IMR-90 (cell line): ENCODE measurements around the gene ABHD3. TPM values are rescaled to one million over a fixed set of nuclear protein-coding genes. Genes with fewer than 3 reads are reported as not detected.

Experiments used
- ATAC-seq: fragments of 200-7000 bp; cut with Tn5 transposase; 2 replicates; pipeline ENCODE4 v1.9.1; 2020; ENCODE audit warnings: low read depth, mild to moderate bottlenecking, moderate library complexity
- BruUV-seq: library from RNA; stranded (reverse); fragments of 400-500 nt; replicated peaks from 2 replicates; lab custom pipeline; 2021; lab: Mats Ljungman, UMichigan
- CTCF ChIA-PET: fragments of 300-600 bp; formaldehyde crosslinking; extraction: SDS; loops from one replicate; lab custom pipeline; 2021; ENCODE audit warnings: antibody characterized with exemption; lab: Yijun Ruan, JAX
- POLR2A ChIA-PET: fragments of 300-600 bp; sonication (Branson Sonifier 250); formaldehyde crosslinking; loops from one replicate; lab custom pipeline; 2022; ENCODE audit warnings: antibody characterized with exemption; ENCODE audit not compliant: unreplicated experiment; lab: Charles Lee
- DNase-seq: peaks from one replicate; pipeline ENCODE4 v3.0.0; 2013
- H2AFZ ChIP-seq: replicated peaks from 2 replicates; pipeline ENCODE3; 2013; ENCODE audit warnings: low read length, mild to moderate bottlenecking; ENCODE audit not compliant: poor library complexity
- H2AK5ac ChIP-seq: 2 replicates; pipeline ENCODE4 v1.6.1; 2013; ENCODE audit warnings: low read depth, low read length, inconsistent platforms
- H2AK9ac ChIP-seq: replicated peaks from 2 replicates; pipeline ENCODE3; 2013; ENCODE audit warnings: mild to moderate bottlenecking, low read depth, low read length, moderate library complexity; ENCODE audit not compliant: poor library complexity
- H2BK120ac ChIP-seq: 2 replicates; pipeline ENCODE4 v1.6.1; 2013; ENCODE audit warnings: low read depth, low read length, inconsistent platforms
- H2BK15ac ChIP-seq: 3 replicates; pipeline ENCODE4 v1.6.1; 2013; ENCODE audit warnings: low read depth, low read length, inconsistent platforms
- H2BK20ac ChIP-seq: 2 replicates; pipeline ENCODE4 v1.6.1; 2013; ENCODE audit warnings: low read depth, mild to moderate bottlenecking, inconsistent platforms, low read length, moderate library complexity
- H2BK5ac ChIP-seq: 2 replicates; pipeline ENCODE4 v1.6.1; 2013; ENCODE audit warnings: mild to moderate bottlenecking, low read depth, low read length, inconsistent platforms; ENCODE audit not compliant: poor library complexity, severe bottlenecking
- H3K14ac ChIP-seq: replicated peaks from 2 replicates; pipeline ENCODE4 v1.6.1; 2013; ENCODE audit warnings: low read depth, low read length, inconsistent platforms
- H3K18ac ChIP-seq: 2 replicates; pipeline ENCODE4 v1.6.1; 2013; ENCODE audit warnings: low read depth, low read length, control low read depth
- H3K23ac ChIP-seq: 2 replicates; pipeline ENCODE4 v1.6.1; 2013; ENCODE audit warnings: low read depth, low read length, inconsistent platforms
- H3K27ac ChIP-seq: 2 replicates; pipeline ENCODE4 v1.5.1; 2013; ENCODE audit warnings: mild to moderate bottlenecking, control low read depth, low read length; ENCODE audit not compliant: insufficient read depth
- H3K27me3 ChIP-seq: 2 replicates; pipeline ENCODE4 v1.6.1; 2013; ENCODE audit warnings: low read length; ENCODE audit not compliant: control insufficient read depth, insufficient read depth
- H3K36me3 ChIP-seq: 2 replicates; pipeline ENCODE4 v1.6.1; 2013; ENCODE audit warnings: low read length, mixed read lengths; ENCODE audit not compliant: control insufficient read depth, insufficient read depth
- H3K4ac ChIP-seq: 2 replicates; pipeline ENCODE4 v1.6.1; 2013; ENCODE audit warnings: low read depth, low read length, inconsistent platforms
- H3K4me1 ChIP-seq: 2 replicates; pipeline ENCODE4 v1.6.1; 2013; ENCODE audit warnings: low read length, mixed read lengths; ENCODE audit not compliant: control insufficient read depth, insufficient read depth
- H3K4me2 ChIP-seq: 2 replicates; pipeline ENCODE4 v1.6.1; 2013; ENCODE audit warnings: low read depth, mild to moderate bottlenecking, control low read depth, low read length, moderate library complexity
- H3K4me3 ChIP-seq: 2 replicates; pipeline ENCODE4 v1.5.1; 2013; ENCODE audit warnings: low read depth, mild to moderate bottlenecking, control low read depth, low read length, moderate library complexity; ENCODE audit not compliant: insufficient read depth
- H3K56ac ChIP-seq: 2 replicates; pipeline ENCODE4 v1.6.1; 2013; ENCODE audit warnings: low read length, inconsistent platforms; ENCODE audit not compliant: insufficient read depth; ENCODE audit errors: extremely low read depth
- H3K79me1 ChIP-seq, 2 experiments: 2 replicates each; pipeline ENCODE4 v1.6.1; 2013; ENCODE audit warnings: low read length in 2 of 2, inconsistent platforms in 1 of 2, low read depth in 1 of 2
- H3K9ac ChIP-seq: 2 replicates; pipeline ENCODE4 v1.6.1; 2013; ENCODE audit warnings: low read depth, low read length, control low read depth
- H3K9me1 ChIP-seq: 2 replicates; pipeline ENCODE4 v1.6.1; 2013; ENCODE audit warnings: low read length, inconsistent platforms; ENCODE audit not compliant: insufficient read depth
- H3K9me3 ChIP-seq: 2 replicates; pipeline ENCODE4 v1.6.1; 2013; ENCODE audit warnings: low read length; ENCODE audit not compliant: control insufficient read depth, insufficient read depth
- H4K20me1 ChIP-seq: 2 replicates; pipeline ENCODE4 v1.6.1; 2013; ENCODE audit warnings: low read length, inconsistent platforms; ENCODE audit not compliant: insufficient read depth
- H4K5ac ChIP-seq: 2 replicates; pipeline ENCODE4 v1.6.1; 2013; ENCODE audit warnings: mild to moderate bottlenecking, low read depth, low read length, control low read depth
- H4K8ac ChIP-seq, 2 experiments: 2 replicates each; pipeline ENCODE4 v1.6.1; 2013; ENCODE audit warnings: low read depth in 2 of 2, low read length in 2 of 2, control low read depth in 1 of 2, inconsistent platforms in 1 of 2
- H4K91ac ChIP-seq: 2 replicates; pipeline ENCODE4 v1.6.1; 2013; ENCODE audit warnings: low read depth, low read length, inconsistent platforms; ENCODE audit not compliant: insufficient read depth
- CEBPB ChIP-seq: IDR thresholded peaks from 2 replicates; pipeline ENCODE4 v1.6.1; 2012; ENCODE audit warnings: low read depth, low read length, improper control_type of control experiment
- ELK1 ChIP-seq: fragments of 150-350 bp; IDR thresholded peaks from 2 replicates; pipeline ENCODE4 v1.6.1; 2016; ENCODE audit warnings: low read depth, mild to moderate bottlenecking, low read length, moderate library complexity, borderline replicate concordance
- FOS ChIP-seq: fragments of 150-350 bp; IDR thresholded peaks from 2 replicates; pipeline ENCODE4 v1.6.1; 2016; ENCODE audit warnings: low read depth, low read length
- MAFK ChIP-seq: IDR thresholded peaks from 2 replicates; pipeline ENCODE4 v1.6.1; 2012; ENCODE audit warnings: low read depth, low read length, improper control_type of control experiment
- MAZ ChIP-seq: IDR thresholded peaks from 2 replicates; pipeline ENCODE4 v1.6.1; 2012; ENCODE audit warnings: low read depth, mild to moderate bottlenecking, low read length, improper control_type of control experiment, moderate library complexity, borderline replicate concordance
- NFE2L2 ChIP-seq: fragments of 150-350 bp; IDR thresholded peaks from 2 replicates; pipeline ENCODE4 v1.6.1; 2016; ENCODE audit warnings: low read depth, mild to moderate bottlenecking, low read length
- POLR2A ChIP-seq: IDR thresholded peaks from 2 replicates; pipeline ENCODE4 v1.6.1; 2012; ENCODE audit warnings: mild to moderate bottlenecking, low read depth, low read length
- RAD21 ChIP-seq: IDR thresholded peaks from 2 replicates; pipeline ENCODE4 v1.6.1; 2012; ENCODE audit warnings: low read length, improper control_type of control experiment
- RCOR1 ChIP-seq: IDR thresholded peaks from 2 replicates; pipeline ENCODE4 v1.6.1; 2012; ENCODE audit warnings: mild to moderate bottlenecking, low read length, improper control_type of control experiment; ENCODE audit not compliant: insufficient replicate concordance
- RFX5 ChIP-seq: IDR thresholded peaks from 2 replicates; pipeline ENCODE4 v1.8.0; 2012; ENCODE audit warnings: low read depth, mild to moderate bottlenecking, low read length, moderate library complexity
- SMC3 ChIP-seq: fragments of 150-350 bp; IDR thresholded peaks from 2 replicates; pipeline ENCODE4 v1.6.1; 2016; ENCODE audit warnings: low read depth, mild to moderate bottlenecking, antibody characterized with exemption, low read length, moderate library complexity
- WGBS, 2 experiments: methylation state at CpG; one replicate each; pipeline versions ENCODE4 v1.1.5 to v1.1.7; 2013; ENCODE audit warnings: missing lambda C conversion rate in 2 of 2; ENCODE audit not compliant: insufficient read length in 1 of 2; ENCODE audit errors: extremely low coverage in 2 of 2; 5-methylcytosine and 5-hydroxymethylcytosine counted together
- dilution Hi-C: fragments of 300-500 bp; cut with HindIII; formaldehyde crosslinking; loops from one replicate; pipeline ENCODE4 v1.14.3; 2018; ENCODE audit warnings: low sequenced_read_pairs; ENCODE audit not compliant: unreplicated experiment
- in situ Hi-C: fragments of 300-500 bp; cut with MboI; formaldehyde crosslinking; loops from 3 replicates; pipeline ENCODE4 v1.14.3; 2019; ENCODE audit warnings: low sequenced_read_pairs, inconsistent platforms, mixed read lengths
- intact Hi-C: fragments of 100-400 bp; cut with micrococcal nuclease; formaldehyde crosslinking; loops from 2 replicates; pipeline ENCODE4 v1.10.0; 2022
- polyA plus RNA-seq, 3 experiments: library from polyadenylated mRNA; depleted of rRNA; stranded (reverse); fragments of >200 nt; gene quantifications; 2 replicates each; pipeline ENCODE4 v1.2.3, GENCODE V29; 2012; ENCODE audit warnings: low replicate concordance in 1 of 3
- total RNA-seq: library from RNA; depleted of rRNA; stranded (reverse); fragments of >200 nt; gene quantifications from 2 replicates; pipeline ENCODE4 v1.2.3, GENCODE V29; 2012
- TF ChIP-seq, protein P1 (sequence below): fragments of 150-350 bp; IDR thresholded peaks from 2 replicates; pipeline ENCODE4 v1.6.1; 2017; ENCODE audit warnings: mild to moderate bottlenecking, antibody characterized with exemption, low read length, low read depth
- TF ChIP-seq, protein P2 (sequence below): conservative IDR thresholded peaks from 2 replicates; pipeline ENCODE4 v1.5.1; 2012; ENCODE audit warnings: mild to moderate bottlenecking, low read depth, low read length, improper control_type of control experiment

The ABHD3 gene
- total and polyA plus RNA-seq, 2 of the 4 experiments (the other 2 are of a cell fraction), result 4.5 to 5.5 TPM

GRCh38 chr18:21740538-21741311 lies 36.2 kb upstream of the ABHD3 start, which contains the start of gene MIB1:
TSS of gene MIB1 (plus strand) at chr18:21740792. CDS start at chr18:21741584, 792 bp downstream.
- Histone ChIP-seq H3K56ac (peak within 1 kb of the TSS; percentile 91), H3K14ac (peak within 1 kb of the TSS; percentile 82), H4K5ac (peak within 1 kb of the TSS; percentile 46; the same call in 1 of the 2 replicates), H4K8ac (peak within 1 kb of the TSS; percentile 52 to 80; a peak in 3 of 4 replicates), H4K20me1 (peaks cover 17% of the 10 kb centered on the region; the same call in 1 of the 2 replicates), H4K91ac (peak within 1 kb of the TSS; percentile 67), H2BK15ac (no peak within 1 kb of the TSS; the same call in 2 of the 3 replicates), H2AFZ (peak within 1 kb of the TSS; percentile 97), H3K36me3 (no peaks in the 10 kb centered on the region; the same call in 1 of the 2 replicates), H3K9me3 (no peaks in the 10 kb centered on the region), H3K4me2 (peak within 1 kb of the TSS; percentile 85), H3K4me1 (peaks cover 1% of the 10 kb centered on the region), H3K9me1 (no peaks in the 10 kb centered on the region), H3K27me3 (no peaks in the 10 kb centered on the region), H2BK5ac (peak within 1 kb of the TSS; percentile 94), H2AK5ac (peak within 1 kb of the TSS; percentile 31; the same call in 1 of the 2 replicates), H3K4me3 (peak within 1 kb of the TSS; percentile 78), H3K9ac (peak within 1 kb of the TSS; percentile 94), H2BK120ac (peak within 1 kb of the TSS; percentile 78), H2AK9ac (peak within 1 kb of the TSS; percentile 93), H3K23ac (peak within 1 kb of the TSS; percentile 91), H3K27ac (peak within 1 kb of the TSS; percentile 97), H2BK20ac (no peak within 1 kb of the TSS), H3K79me1 (peaks cover 13 to 36% of the 10 kb centered on the region in 2 experiments), H3K4ac (peak within 1 kb of the TSS; percentile 85), H3K18ac (peak within 1 kb of the TSS; percentile 74; the same call in 1 of the 2 replicates)
- dilution Hi-C loops, result no loop called here
- ChIA-PET CTCF (no interaction called here), POLR2A (interaction anchor here (0.5 to 0.6 kb wide), 4 partner anchors 19 to 135 kb away, joined by 3 to 6 read pairs (median 5); no protein-coding TSS in a partner anchor)
- ATAC-seq, result peak; percentile 97
- no TSS peak for BruUV-seq
- DNase-seq, result peak; percentile 94
- WGBS, 2 experiments, result 0% methylated on average over 33 of the region's 76 CpGs; no CpG with 5 or more reads in 1 of the 2 experiments
- in situ Hi-C loops, result no loop called here
- intact Hi-C loops, result loop anchor here (1.0 to 10.0 kb wide), 3 partner anchors 37 to 126 kb away; partner anchors contain the start of gene SNRPD1
- TF ChIP-seq RFX5, result no peak
- TF ChIP-seq, protein P1, sequence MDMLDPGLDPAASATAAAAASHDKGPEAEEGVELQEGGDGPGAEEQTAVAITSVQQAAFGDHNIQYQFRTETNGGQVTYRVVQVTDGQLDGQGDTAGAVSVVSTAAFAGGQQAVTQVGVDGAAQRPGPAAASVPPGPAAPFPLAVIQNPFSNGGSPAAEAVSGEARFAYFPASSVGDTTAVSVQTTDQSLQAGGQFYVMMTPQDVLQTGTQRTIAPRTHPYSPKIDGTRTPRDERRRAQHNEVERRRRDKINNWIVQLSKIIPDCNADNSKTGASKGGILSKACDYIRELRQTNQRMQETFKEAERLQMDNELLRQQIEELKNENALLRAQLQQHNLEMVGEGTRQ, result peak; percentile 63; the same call in 1 of the 2 replicates
- TF ChIP-seq CEBPB, result peak; percentile 97
- TF ChIP-seq SMC3, result no peak
- no peak for TF ChIP-seq RCOR1
- TF ChIP-seq POLR2A, result peak; percentile 71
- TF ChIP-seq FOS, result no peak
- no peak for TF ChIP-seq NFE2L2
- TF ChIP-seq, protein P2, sequence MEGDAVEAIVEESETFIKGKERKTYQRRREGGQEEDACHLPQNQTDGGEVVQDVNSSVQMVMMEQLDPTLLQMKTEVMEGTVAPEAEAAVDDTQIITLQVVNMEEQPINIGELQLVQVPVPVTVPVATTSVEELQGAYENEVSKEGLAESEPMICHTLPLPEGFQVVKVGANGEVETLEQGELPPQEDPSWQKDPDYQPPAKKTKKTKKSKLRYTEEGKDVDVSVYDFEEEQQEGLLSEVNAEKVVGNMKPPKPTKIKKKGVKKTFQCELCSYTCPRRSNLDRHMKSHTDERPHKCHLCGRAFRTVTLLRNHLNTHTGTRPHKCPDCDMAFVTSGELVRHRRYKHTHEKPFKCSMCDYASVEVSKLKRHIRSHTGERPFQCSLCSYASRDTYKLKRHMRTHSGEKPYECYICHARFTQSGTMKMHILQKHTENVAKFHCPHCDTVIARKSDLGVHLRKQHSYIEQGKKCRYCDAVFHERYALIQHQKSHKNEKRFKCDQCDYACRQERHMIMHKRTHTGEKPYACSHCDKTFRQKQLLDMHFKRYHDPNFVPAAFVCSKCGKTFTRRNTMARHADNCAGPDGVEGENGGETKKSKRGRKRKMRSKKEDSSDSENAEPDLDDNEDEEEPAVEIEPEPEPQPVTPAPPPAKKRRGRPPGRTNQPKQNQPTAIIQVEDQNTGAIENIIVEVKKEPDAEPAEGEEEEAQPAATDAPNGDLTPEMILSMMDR, result no peak
- no peak for TF ChIP-seq ELK1
- no peak for TF ChIP-seq RAD21
- peak; percentile 74; the same call in 1 of the 2 replicates for TF ChIP-seq MAZ
- no peak for TF ChIP-seq MAFK
